ENCODE data around the gene MSMB.

DNA sequence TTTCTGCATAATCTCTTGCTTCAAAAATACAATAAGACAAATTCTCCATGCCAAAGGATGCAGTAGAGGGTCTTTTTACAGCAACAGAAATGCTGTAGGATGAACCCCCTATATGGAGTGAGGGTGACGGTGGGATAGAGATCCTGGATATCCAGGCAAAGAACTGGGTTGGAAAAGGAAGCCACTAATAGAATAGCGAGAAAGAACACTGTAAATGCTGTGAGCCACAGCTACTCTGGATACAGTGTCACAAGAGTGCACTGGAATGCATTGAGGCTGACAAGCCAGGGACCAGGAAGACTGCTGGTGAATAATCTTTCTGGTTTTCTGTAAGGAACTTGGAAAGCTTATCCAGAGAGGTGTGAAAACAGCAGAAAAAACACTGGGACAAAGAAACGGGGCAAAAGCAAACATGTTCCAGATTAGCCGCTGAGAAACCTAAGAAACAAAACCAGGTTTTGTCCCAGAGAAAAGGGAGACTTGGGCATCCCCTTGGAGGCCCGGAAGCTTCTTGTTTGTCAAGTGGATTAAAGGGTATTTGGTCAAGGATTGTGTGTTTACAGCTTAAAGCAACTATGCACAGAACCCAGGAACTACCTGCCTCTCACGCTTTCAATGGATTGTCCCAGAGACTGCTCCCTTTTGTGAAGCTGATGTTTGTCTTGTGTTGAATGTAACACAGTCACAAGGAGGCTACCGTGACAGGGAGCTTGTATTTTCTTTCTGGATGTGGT lies 6.2 kb upstream of the MSMB start:
- TF ChIP-seq EZH2 (IDR thresholded peaks at IDR 0.05; ENCODE audit: insufficient read depth, poor library complexity, severe bottlenecking) (no peak), EZH2phosphoT487 (IDR thresholded peaks at IDR 0.05; ENCODE audit: insufficient read depth, low read depth) (no peak)

Measured in GM23248 (cell line).